GM18867 (cell line): ENCODE measurements around the gene SUPT3H.

Experiments used
- ATAC-seq: cut with Tn5 transposase; IDR thresholded peaks from one replicate; pipeline ENCODE4 v1.9.1; 2021; ENCODE audit warnings: mild to moderate bottlenecking, moderate library complexity; ENCODE audit not compliant: unreplicated experiment

SUPT3H gene

GRCh38 chr6:45129051-45129450, 248.7 kb downstream of the SUPT3H start:
- no peak for ATAC-seq

GRCh38 chr6:45127185-45127584, 250.5 kb downstream of the SUPT3H start:
- ATAC-seq, result no peak

- no peak for ATAC-seq
These were observed 251.7 kb downstream of the SUPT3H start for GRCh38 chr6:45126033-45126432.

GRCh38 chr6:45123023-45123422, 254.7 kb downstream of the SUPT3H start:
- no peak for ATAC-seq

GRCh38 chr6:45118754-45119153, 259.0 kb downstream of the SUPT3H start:
- no peak for ATAC-seq

GRCh38 chr6:45116714-45117410, 260.9 kb downstream of the SUPT3H start:
- no peak for ATAC-seq

- ATAC-seq, result no peak
These were observed 262.0 kb downstream of the SUPT3H start for GRCh38 chr6:45115696-45116095.

GRCh38 chr6:45112711-45113110, 265.0 kb downstream of the SUPT3H start:
- no peak for ATAC-seq

GRCh38 chr6:45109551-45109950, 268.2 kb downstream of the SUPT3H start:
- ATAC-seq, result no peak

GRCh38 chr6:45105170-45105820, 272.4 kb downstream of the SUPT3H start:
- ATAC-seq, result no peak

- no peak for ATAC-seq
These were observed 273.3 kb downstream of the SUPT3H start for GRCh38 chr6:45104429-45104828.

GRCh38 chr6:45098256-45098655, 279.5 kb downstream of the SUPT3H start:
- no peak for ATAC-seq

- ATAC-seq, result no peak
These were observed 282.9 kb downstream of the SUPT3H start for GRCh38 chr6:45094831-45095230.

- ATAC-seq, result no peak
These were observed 285.6 kb downstream of the SUPT3H start for GRCh38 chr6:45092135-45092534.

GRCh38 chr6:45086360-45087084, 291.2 kb downstream of the SUPT3H start:
- no peak for ATAC-seq

- ATAC-seq, result no peak
These were observed 293.5 kb downstream of the SUPT3H start for GRCh38 chr6:45084257-45084656.

- ATAC-seq, result no peak
These were observed 295.6 kb downstream of the SUPT3H start for GRCh38 chr6:45082091-45082490.

GRCh38 chr6:45081634-45082033, 296.1 kb downstream of the SUPT3H start:
- ATAC-seq, result no peak

GRCh38 chr6:45078432-45078831, 299.3 kb downstream of the SUPT3H start:
- ATAC-seq, result no peak

- no peak for ATAC-seq
These were observed 301.4 kb downstream of the SUPT3H start for GRCh38 chr6:45076217-45076930.

- no peak for ATAC-seq
These were observed 302.5 kb downstream of the SUPT3H start for GRCh38 chr6:45075246-45075645.
